GM13976 (cell line): ENCODE results near the gene PASK.
"Not testable (repeated sequence)": the region's sequence is repeated elsewhere in the genome, so short reads cannot be mapped to it uniquely, and the experiment has no call there.

Experiments used
- DNase-seq: peaks from one replicate; pipeline ENCODE4 v3.0.0; 2012; ENCODE audit warnings: low spot score
- in situ Hi-C: fragments of 300-500 bp; cut with MboI; formaldehyde crosslinking; loops from one replicate; pipeline ENCODE4 v1.12.0; 2022; ENCODE audit warnings: low sequenced_read_pairs, mixed read lengths, inconsistent platforms; ENCODE audit not compliant: unreplicated experiment
- TF ChIP-seq, protein P1 (sequence below): IDR thresholded peaks from 2 replicates; pipeline ENCODE4 v1.5.1; 2012; ENCODE audit warnings: borderline replicate concordance, mild to moderate bottlenecking; ENCODE audit not compliant: insufficient read depth; ENCODE audit errors: extremely low read depth, missing control alignments, control extremely low read depth

Gene PASK

DNA sequence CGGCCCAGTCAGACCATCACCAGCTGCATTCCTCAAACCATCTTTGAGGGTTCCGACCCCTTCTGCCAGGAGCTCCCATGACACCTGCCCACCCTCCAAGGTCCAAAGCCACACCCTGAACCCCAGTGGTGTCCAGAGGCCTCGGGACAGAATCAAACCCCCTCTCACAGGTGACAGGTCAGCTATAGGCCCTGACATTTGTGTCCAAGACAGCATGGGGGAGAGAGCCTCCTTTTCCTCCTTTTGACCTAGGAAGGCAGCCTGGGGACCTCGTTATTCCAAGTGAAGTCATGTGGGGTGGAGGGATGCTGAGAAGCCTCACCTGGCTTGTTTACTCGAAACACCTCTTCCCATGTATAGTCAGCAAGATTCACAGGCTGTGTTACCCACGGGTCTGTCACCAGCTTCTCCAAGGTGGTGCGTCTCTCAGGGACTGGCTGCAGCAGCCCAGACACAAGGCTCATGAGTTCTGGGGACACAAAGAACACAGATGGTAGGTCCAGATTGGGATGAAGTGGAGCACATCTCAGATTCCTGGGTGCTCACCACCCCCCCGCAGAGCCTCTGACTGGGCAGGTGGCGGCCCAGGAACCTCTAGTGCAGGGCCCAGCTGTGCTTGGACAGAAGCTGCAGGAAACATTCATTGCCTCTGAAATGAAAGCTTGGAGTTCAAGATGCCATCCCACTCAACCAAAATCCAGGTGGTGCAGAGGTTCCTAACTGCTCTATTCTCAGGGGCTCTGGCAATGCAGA, 42.1 kb downstream of the PASK start:
- in situ Hi-C loops, result no loop called here
- TF ChIP-seq, protein P1, sequence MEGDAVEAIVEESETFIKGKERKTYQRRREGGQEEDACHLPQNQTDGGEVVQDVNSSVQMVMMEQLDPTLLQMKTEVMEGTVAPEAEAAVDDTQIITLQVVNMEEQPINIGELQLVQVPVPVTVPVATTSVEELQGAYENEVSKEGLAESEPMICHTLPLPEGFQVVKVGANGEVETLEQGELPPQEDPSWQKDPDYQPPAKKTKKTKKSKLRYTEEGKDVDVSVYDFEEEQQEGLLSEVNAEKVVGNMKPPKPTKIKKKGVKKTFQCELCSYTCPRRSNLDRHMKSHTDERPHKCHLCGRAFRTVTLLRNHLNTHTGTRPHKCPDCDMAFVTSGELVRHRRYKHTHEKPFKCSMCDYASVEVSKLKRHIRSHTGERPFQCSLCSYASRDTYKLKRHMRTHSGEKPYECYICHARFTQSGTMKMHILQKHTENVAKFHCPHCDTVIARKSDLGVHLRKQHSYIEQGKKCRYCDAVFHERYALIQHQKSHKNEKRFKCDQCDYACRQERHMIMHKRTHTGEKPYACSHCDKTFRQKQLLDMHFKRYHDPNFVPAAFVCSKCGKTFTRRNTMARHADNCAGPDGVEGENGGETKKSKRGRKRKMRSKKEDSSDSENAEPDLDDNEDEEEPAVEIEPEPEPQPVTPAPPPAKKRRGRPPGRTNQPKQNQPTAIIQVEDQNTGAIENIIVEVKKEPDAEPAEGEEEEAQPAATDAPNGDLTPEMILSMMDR, result no peak
- DNase-seq, result no peak

GRCh38 chr2:241105641-241106040, 43.6 kb downstream of the PASK start:
- in situ Hi-C loops, result no loop called here
- no peak for DNase-seq
- TF ChIP-seq, protein P1, result no peak

DNA sequence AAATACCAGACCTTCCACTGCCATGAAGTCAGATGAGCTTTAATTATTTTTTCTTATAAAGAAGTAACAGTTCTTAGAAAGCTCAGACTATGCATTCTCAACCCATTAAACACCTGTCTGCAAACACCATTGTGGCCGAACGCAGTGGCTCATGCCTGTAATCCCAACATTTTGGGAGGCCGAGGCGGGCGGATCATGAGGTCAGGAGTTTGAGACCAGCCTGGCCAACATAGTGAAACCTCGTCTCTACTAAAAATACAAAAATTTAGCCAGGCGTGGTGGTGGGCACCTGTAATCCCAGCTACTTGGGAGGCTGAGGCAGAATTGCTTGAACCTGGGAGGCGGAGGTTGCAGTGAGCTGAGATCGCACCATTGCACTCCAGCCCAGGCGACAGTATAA, 44.7 kb downstream of the PASK start:
- in situ Hi-C loops, DNase-seq: not testable (repeated sequence)

DNA sequence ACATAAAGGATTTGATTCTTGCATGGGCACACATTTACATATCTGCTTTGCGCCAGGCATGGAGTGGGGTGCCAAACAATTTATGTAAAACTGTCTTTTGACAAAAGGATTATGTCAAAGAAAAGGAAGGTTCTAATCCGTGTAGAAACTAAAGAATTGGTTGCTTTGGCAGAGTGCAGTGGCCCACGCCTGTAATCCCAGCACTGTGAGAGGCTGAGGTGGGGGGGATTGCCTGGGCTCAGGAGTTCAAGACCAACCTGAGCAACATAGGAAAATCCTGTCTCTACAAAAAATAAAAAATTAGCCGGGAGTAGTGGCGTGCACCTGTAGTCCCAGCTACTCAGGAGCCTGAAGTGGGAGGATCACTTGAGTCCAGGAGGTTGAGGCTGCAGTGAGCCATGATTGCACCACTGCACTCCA, 46.1 kb downstream of the PASK start:
- DNase-seq, result no peak
- TF ChIP-seq, protein P1, result no peak
- in situ Hi-C loops, result no loop called here

DNA sequence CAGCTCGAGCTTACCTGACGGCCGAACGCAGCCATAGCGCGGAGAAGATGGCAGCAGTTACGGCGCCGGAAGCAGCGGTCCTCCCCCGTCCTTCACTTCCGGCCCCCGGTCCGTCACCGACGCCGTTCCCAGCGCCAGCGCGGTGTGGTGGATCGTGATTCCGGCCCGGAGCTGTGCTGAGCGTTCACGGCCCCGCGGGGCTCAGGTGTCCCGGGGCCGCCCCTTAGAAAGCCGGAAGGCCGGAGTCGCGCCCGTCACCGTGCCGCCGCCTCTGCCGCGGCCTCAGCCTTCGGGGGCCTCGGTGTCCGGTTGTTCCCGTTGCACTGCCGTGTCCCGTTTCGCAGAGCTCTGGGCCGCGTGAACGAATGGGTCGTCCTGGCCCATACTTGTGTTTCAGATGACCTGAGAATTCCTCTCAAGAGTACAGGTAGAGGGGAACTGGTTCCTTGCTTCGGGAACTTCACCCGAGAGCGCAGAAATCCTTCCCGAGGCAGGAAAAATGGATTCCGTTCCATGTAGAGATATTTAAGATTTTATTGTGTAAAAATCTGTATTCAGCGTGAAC, 47.0 kb downstream of the PASK start, which contains the start of gene MTERF4:
Gene MTERF4 (minus strand): TSS at position 49 of the 565 bp plus-strand sequence. CDS start 14 bp downstream, at position 35.
- peak; percentile 93 for DNase-seq
- in situ Hi-C loops, result no loop called here
- TF ChIP-seq, protein P1, result no peak

GRCh38 chr2:241099246-241099645, 50.0 kb downstream of the PASK start:
- no peak for DNase-seq
- TF ChIP-seq, protein P1, result no peak
- in situ Hi-C loops, result no loop called here

DNA sequence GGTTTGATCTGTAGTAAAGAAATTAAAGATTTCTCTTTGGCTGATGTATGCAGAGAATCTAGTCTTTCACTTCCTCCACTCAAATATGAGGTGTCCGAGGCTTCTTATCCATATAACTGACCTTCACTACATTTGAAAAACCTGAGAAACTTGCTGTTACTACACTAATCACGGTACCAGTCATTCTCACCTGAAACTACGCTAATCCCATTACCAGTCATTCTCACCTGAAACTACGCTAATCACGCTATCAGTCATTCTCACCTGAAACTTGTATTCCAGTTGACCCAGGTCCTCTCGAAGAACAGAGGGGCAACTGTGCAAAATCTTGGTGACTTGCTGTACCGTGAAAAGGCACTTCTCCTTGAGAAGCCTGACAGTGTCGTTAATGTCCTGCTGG, 52.3 kb downstream of the PASK start:
- no peak for DNase-seq
- in situ Hi-C loops, result no loop called here

More for the DNA sequence above, 52.3 kb downstream of the PASK start:
- TF ChIP-seq, protein P1, result no peak
